ENCODE data around the gene RNF187. TPM values are rescaled to one million over a fixed set of nuclear protein-coding genes. Genes with fewer than 3 reads are reported as not detected.

The RNF187 gene
- total RNA-seq, 2 donors from 2014 or later, result 35.3 to 35.6 TPM

GRCh38 chr1:228452194-228453021 lies 34.8 kb upstream of the RNF187 start:
- no peak overlapping the region for H3K4me3 ChIP-seq
- DNase-seq (ENCODE audit: low spot score), result no peak

GRCh38 chr1:228453022-228453560 lies 34.1 kb upstream of the RNF187 start:
- no peaks in the 10 kb centered on the region for H3K9me3 ChIP-seq
- no peak for DNase-seq (ENCODE audit: low spot score)
- no peak for TF ChIP-seq CTCF (IDR thresholded peaks at IDR 0.05)
- no peaks in the 10 kb centered on the region for H3K27me3 ChIP-seq
- H3K27ac ChIP-seq, result no peak overlapping the region
- H3K36me3 ChIP-seq, result no peaks in the 10 kb centered on the region
- H3K4me3 ChIP-seq, result no peak overlapping the region
- peaks cover 0 to 17% of the 10 kb centered on the region in 2 donors for H3K4me1 ChIP-seq

More at GRCh38 chr1:228452194-228453021, 34.8 kb upstream of the RNF187 start:
- no peak for TF ChIP-seq CTCF (IDR thresholded peaks at IDR 0.05)
- H3K36me3 ChIP-seq, result no peaks in the 10 kb centered on the region
- peaks cover 0 to 17% of the 10 kb centered on the region in 2 donors for H3K4me1 ChIP-seq
- no peaks in the 10 kb centered on the region for H3K9me3 ChIP-seq
- H3K27ac ChIP-seq, result no peak overlapping the region
- H3K27me3 ChIP-seq, result no peaks in the 10 kb centered on the region

GRCh38 chr1:228453614-228454013 lies 33.6 kb upstream of the RNF187 start:
- Histone ChIP-seq H3K9me3 (no peaks in the 10 kb centered on the region), H3K27ac (no peak overlapping the region), H3K4me1 (peaks cover 0 to 17% of the 10 kb centered on the region in 2 donors), H3K36me3 (no peaks in the 10 kb centered on the region), H3K27me3 (no peaks in the 10 kb centered on the region), H3K4me3 (no peak overlapping the region)
- TF ChIP-seq CTCF (IDR thresholded peaks at IDR 0.05), result no peak
- DNase-seq (ENCODE audit: low spot score), result no peak

GRCh38 chr1:228454238-228454637 lies 32.9 kb upstream of the RNF187 start:
- Histone ChIP-seq H3K4me3 (no peak overlapping the region), H3K9me3 (no peaks in the 10 kb centered on the region), H3K27me3 (no peaks in the 10 kb centered on the region), H3K4me1 (peaks cover 0 to 20% of the 10 kb centered on the region in 2 donors), H3K27ac (no peak overlapping the region), H3K36me3 (no peaks in the 10 kb centered on the region)
- TF ChIP-seq CTCF (IDR thresholded peaks at IDR 0.05), result no peak
- no peak for DNase-seq (ENCODE audit: low spot score)

- Histone ChIP-seq H3K27me3 (no peaks in the 10 kb centered on the region), H3K4me1 (peaks cover 0 to 27% of the 10 kb centered on the region in 2 donors), H3K9me3 (no peaks in the 10 kb centered on the region), H3K27ac (no peak overlapping the region), H3K4me3 (no peak overlapping the region), H3K36me3 (no peaks in the 10 kb centered on the region)
- TF ChIP-seq CTCF (IDR thresholded peaks at IDR 0.05), result peak in 1 of 2 donors; percentile 2
- no peak for DNase-seq (ENCODE audit: low spot score)
These were observed 31.5 kb upstream of the RNF187 start for GRCh38 chr1:228455715-228456114.

Measured in right atrium auricular region (tissue), 2 donors.